ENCODE data around the gene SEMA6D.

The SEMA6D gene

GRCh38 chr15:47744496-47744895, 27.2 kb downstream of the SEMA6D start:
- DNase-seq, result no peak

DNA sequence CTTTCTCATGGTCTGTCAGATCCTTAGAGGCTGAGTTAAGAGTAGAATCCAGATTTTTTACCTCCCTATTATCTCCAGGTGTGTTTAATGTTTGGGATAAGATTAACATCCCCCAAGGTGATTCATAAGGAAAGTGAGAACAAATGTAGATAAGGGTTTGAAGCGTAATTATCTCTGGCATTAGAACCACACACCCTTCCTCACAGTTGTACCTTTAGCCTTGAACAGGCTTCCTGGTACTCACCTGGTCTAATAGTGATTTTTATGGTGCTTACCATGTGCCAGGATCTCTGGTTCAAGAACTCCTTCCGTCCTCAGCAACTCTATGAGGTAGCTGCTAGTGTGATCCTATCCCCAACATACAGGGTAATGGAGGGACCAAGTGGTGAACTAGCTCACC, 27.7 kb downstream of the SEMA6D start:
- DNase-seq, result no peak

- DNase-seq, result no peak
Observed at GRCh38 chr15:47746516-47746915, 29.2 kb downstream of the SEMA6D start.

DNA sequence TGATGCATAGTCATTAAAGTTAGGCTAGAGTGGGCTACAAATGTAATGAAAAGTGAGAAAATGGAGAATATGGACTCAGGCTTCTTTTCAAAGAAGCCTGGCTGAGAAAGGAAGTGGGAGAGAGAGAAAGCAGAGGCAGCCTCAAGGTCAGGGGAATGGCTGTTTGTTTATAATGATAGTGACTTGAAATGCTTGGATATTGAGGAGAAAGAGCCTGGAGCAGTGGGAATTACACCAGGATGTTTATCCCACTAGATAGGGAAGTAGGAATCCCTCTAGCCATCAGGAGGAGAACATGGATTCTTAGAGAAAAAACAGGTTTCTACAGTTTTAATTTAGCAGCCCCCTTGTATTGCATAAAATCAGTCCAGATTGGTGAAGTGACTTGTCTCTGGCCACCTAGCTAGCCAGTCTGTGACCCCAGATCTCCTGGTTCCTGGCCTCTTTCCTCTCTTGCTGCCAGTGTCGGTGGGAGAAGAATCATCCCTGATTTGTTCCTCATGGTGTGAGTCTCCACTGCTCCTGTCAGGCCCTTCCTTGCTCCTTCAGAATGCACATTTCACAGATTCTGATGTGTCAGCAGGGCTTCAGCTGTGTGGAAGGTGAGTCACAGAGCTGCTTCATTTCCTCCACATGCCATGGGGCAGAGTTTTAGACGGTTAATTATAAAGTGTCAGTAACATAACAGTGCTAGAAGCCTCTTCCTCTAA, 32.9 kb downstream of the SEMA6D start:
- DNase-seq, result no peak

DNA sequence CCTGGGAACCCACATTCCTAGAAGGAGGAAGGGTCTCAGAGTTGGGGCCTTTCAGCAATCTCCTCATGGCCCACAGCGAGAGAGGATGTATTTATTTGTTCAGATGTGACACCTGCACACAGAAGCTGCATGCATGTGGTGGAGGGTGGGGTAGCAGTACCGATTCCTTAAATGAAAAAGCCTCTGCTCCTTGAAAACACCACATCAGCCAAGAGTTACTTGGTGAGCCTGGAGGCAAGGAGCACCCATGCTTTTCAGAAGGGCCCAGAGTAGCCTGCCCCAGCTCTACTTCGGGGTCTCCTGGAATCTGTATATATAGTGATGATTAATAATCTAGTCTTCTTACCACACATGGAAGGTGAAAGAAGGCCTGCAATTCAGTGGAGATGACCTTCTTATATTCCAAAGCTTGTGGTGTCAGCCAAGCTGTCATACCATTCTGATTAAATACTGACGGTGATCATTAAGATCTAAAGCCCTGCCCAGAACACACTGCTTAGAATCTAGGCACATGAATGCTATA, 33.5 kb downstream of the SEMA6D start:
- no peak for DNase-seq

- no peak for DNase-seq
Observed at GRCh38 chr15:47753591-47753990, 36.3 kb downstream of the SEMA6D start.

- DNase-seq, result no peak
Observed at GRCh38 chr15:47754312-47754711, 37.0 kb downstream of the SEMA6D start.

GRCh38 chr15:47755941-47756340, 38.6 kb downstream of the SEMA6D start:
- no peak for DNase-seq

GRCh38 chr15:47756872-47757271, 39.6 kb downstream of the SEMA6D start:
- no peak for DNase-seq

DNA sequence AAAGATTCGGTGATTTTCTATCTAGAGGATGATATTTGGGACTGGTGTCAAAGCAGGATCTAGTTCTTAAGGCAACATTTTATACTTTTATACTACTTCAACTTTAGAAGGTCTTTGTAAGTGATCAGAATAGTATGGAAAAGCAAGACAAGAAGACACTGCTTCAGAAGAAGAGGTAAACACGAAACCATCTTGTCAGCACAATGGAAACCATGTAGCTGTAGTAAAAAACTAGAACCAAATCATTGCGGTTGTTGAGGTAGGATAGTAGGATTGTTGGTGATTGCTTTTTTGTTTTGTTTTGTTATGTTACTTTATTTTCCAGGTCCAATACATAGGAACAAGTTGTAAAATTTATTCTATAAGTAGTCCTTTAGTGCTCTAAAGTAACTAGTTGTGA, 40.0 kb downstream of the SEMA6D start:
- DNase-seq, result no peak

- no peak for DNase-seq
Observed at GRCh38 chr15:47762621-47763020, 45.3 kb downstream of the SEMA6D start.

- DNase-seq, result no peak
Observed at GRCh38 chr15:47764666-47765065, 47.4 kb downstream of the SEMA6D start.

DNA sequence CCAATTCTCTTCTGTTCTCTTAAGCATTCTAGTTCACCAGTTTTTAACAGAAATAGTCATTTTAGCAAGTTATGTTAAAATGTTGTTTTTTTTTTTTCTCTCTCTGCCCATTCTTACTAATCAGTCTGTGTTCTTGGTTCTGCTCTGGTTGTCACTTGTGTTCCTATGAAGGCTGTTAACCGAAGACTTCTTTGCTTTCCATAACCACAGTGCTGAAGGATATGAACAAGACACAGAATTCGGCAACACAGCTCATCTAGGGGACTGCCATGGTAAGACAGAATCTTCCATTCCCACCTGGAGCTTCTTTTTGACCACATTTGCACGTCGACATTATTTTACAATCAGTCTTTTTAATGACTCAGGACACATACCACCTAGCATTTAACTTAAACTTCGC, 49.1 kb downstream of the SEMA6D start:
- no peak for DNase-seq

DNA sequence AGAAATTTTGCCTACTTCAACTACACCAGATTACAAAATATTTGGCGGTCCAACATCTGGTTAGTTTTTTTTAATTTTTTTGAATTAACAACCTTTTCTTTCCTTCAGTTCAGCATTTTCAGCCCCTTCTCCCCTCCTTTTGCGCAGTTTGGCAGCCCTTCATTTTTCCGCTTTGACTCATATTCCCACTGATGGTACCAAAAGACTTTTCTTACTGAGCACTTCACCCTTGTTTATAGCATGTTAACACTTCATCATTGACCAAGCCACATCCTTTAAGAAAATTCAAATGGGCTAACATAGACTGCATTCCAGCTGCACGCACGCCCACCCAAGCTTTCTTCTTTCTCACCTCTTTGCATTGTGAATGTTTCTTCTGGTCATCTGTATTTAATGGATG, 49.7 kb downstream of the SEMA6D start:
- no peak for DNase-seq

DNA sequence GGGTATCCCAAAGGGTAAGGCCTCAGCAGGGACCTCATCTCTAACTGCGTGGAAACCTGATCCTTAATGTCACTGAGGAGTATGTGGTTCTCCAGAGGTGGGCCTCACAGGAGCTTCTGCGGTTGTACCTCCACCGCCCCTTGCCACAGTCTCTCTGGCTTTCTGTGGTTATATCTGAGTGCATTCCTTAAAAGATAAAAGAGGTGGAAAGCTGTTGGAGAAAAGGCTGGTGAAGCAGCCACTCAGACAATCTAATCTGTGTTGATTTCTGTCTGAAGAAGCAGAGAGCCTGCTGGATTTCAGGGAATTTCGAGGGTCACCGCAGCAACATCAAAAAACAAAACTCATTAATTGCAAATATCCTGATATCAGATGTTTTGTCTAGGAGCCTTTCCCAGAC, 51.4 kb downstream of the SEMA6D start:
- DNase-seq, result no peak

DNA sequence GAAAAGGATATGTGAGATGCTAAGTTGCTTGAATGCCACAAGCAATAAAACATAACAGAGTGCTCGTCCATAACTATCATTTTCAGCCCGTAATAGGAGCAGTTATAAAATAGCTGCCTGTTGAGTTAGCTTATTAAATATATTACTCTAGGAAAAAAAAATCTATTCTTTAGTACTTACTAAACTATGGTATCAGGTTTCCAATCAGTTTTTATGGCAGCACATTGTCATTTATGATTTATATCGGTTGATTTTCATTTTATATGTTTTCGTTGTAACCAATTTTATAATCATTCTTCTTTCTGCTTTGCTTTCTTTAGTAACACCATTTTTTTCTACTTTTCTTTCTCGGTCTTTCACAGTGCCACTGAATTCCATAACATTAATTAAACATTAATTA, 51.9 kb downstream of the SEMA6D start:
- no peak for DNase-seq

GRCh38 chr15:47773143-47773542, 55.8 kb downstream of the SEMA6D start:
- no peak for DNase-seq

DNA sequence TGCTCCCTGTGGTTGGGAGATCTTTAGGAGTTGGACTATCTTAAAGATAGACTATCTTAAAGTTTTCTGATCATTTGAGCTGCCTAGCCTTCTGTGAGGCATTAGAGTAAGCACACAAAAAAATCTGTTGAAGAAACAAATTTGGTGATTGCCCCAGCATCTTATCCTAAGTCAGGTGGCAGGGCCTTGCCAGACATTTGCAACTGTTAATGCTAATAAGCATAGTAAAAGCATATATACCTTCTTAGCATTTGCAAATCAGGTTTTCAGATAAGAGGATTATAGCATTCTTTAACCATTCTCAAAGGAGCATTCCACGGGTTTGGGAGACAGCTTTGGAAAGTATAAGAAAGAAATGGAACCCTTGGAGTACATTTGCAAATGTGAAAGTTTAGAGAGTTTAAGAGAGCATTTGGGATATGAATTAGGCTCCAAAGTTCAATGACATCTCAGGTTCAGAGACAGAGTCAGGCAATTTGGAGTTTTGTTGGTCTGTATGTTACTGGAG, 61.0 kb downstream of the SEMA6D start:
- no peak for DNase-seq

DNA sequence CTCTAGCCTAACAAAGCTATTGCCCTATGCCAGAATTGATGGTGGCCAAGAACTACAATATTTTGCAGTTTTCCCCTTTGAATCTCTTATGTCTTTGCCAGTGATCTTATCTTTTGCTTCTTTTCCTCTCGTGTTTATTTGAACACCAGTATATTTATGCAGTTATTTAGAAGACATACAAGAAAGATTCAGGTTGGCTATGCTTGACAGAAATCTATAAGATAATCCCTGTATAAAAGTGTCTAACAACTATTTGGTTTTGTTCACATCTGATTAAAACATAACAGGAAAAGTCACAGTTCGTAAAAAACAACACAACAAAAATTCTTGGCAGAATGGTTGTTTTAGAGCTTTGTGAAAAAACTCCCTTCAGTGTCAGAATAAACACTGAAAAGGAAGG, 63.7 kb downstream of the SEMA6D start:
- DNase-seq, result no peak

- no peak for DNase-seq
Observed at GRCh38 chr15:47781527-47781926, 64.2 kb downstream of the SEMA6D start.

DNA sequence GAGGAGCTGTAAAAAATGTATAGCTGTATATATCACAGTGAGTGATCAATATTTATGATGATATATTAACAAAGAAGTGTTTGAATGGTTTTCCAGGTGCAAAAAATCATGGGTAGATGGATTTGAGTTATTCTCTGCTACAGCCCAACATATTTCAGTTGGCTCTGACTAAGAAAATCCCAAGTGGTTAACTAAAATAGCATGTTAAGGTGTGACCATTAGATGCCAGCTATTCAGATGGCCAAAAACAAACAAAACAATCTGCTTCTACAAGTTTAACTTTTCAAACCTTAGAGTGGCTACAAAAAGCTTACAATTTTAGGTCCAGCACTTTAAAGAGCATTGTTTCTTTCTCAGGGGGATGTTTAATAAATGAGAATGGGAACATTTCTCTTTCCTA, 67.5 kb downstream of the SEMA6D start:
- no peak for DNase-seq

GRCh38 chr15:47786371-47786770, 69.1 kb downstream of the SEMA6D start:
- DNase-seq, result no peak

GRCh38 chr15:47787875-47788274, 70.6 kb downstream of the SEMA6D start:
- no peak for DNase-seq

- no peak for DNase-seq
Observed at GRCh38 chr15:47788685-47789084, 71.4 kb downstream of the SEMA6D start.

- DNase-seq, result no peak
Observed at GRCh38 chr15:47791161-47791560, 73.9 kb downstream of the SEMA6D start.

Measured in inflammatory macrophage treated with lipopolysaccharide for 4 hours (primary cell).